Activated naive CD8-positive, alpha-beta T cell treated with anti-CD3 and anti-CD28 coated beads for 36 hours (primary cell): ENCODE results near the gene OTOA. TPM values are rescaled to one million over a fixed set of nuclear protein-coding genes. Genes with fewer than 3 reads are reported as not detected.
"Not testable (repeated sequence)": the region's sequence is repeated elsewhere in the genome, so short reads cannot be mapped to it uniquely, and the experiment has no call there.

Experiments used
- DNase-seq: peaks from one replicate; pipeline ENCODE4 v3.0.0; 2021
- H3K27ac Mint-ChIP-seq: one replicate; pipeline ENCODE4 v1.8.0; 2022; ENCODE audit warnings: mild to moderate bottlenecking, moderate library complexity, mixed read lengths
- H3K27me3 Mint-ChIP-seq: one replicate; pipeline ENCODE4 v1.8.0; 2022; ENCODE audit warnings: mild to moderate bottlenecking, mixed read lengths
- H3K36me3 Mint-ChIP-seq: one replicate; pipeline ENCODE4 v1.8.0; 2021; ENCODE audit warnings: mild to moderate bottlenecking, mixed read lengths
- H3K4me1 Mint-ChIP-seq: one replicate; pipeline ENCODE4 v1.8.0; 2021; ENCODE audit warnings: mixed read lengths
- H3K4me3 Mint-ChIP-seq: one replicate; pipeline ENCODE4 v1.8.0; 2022; ENCODE audit warnings: mild to moderate bottlenecking, moderate library complexity, mixed read lengths
- H3K9me3 Mint-ChIP-seq: one replicate; pipeline ENCODE4 v1.8.0; 2022; ENCODE audit warnings: mixed read lengths
- total RNA-seq, 2 experiments: library from RNA; stranded (reverse); gene quantifications; one replicate each; pipeline ENCODE4 v1.2.3, GENCODE V29; 2021

OTOA gene
- total RNA-seq, 2 experiments from 2014 or later: 0.06 TPM; not detected in 1

DNA sequence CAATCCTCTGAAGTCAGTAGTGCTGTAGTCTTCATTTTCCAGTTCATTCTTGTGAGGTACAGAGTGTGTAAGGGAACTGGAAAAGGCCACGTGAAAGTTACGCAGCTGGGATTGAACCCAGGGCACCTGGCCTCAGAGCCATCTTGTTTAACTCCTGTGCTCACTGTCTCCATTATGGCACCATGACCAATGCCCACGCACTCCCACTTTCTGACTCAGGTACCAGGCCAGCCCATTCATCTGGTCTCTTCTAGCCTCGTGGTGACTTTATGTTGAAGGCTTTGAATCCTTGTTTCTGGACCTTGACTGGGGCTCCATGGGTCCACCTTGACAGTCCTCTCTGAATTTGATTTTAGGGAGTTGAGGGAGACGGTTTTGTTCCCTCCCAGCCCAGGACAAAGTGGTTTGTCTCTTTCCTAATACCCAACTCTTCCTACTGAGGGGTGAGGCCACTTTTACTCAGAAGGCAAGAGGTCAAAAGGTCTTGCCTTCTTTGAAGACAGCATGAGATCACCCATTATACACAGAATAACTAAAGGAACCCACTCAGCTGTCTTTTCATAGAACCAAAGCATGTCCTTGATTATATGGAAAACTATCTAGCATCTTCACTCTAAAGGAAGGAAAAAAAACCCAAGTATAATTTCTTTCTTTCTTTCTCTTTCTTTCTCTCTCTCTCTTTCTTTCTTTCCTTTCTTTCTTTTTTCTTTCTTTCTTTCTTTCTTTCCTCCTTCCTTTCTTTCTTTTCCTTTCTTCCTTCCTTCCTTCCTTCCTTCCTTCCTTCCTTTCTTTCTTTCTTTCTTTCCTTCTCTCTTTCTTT is 50.0 kb downstream of the OTOA start:
- Mint-ChIP-seq H3K4me1 (peaks cover 7% of the 10 kb centered on the region), H3K9me3 (no peaks in the 10 kb centered on the region), H3K36me3 (no peaks in the 10 kb centered on the region), H3K27ac (no peak overlapping the region), H3K4me3 (no peak overlapping the region), H3K27me3 (no peaks in the 10 kb centered on the region)
- no peak for DNase-seq

- not testable (repeated sequence) for H3K9me3 Mint-ChIP-seq, H3K4me1 Mint-ChIP-seq, H3K27me3 Mint-ChIP-seq, H3K36me3 Mint-ChIP-seq, H3K4me3 Mint-ChIP-seq, DNase-seq, H3K27ac Mint-ChIP-seq
Measured at GRCh38 chr16:21714369-21714618, 50.5 kb downstream of the OTOA start.

- Mint-ChIP-seq H3K4me3 (no peak overlapping the region), H3K36me3 (no peaks in the 10 kb centered on the region), H3K27me3 (no peaks in the 10 kb centered on the region), H3K9me3 (no peaks in the 10 kb centered on the region), H3K27ac (no peak overlapping the region), H3K4me1 (peaks cover 7% of the 10 kb centered on the region)
- no peak for DNase-seq
Measured at GRCh38 chr16:21717608-21718007, 53.8 kb downstream of the OTOA start.

GRCh38 chr16:21719283-21719682 is 55.5 kb downstream of the OTOA start:
- peaks cover 6% of the 10 kb centered on the region for H3K4me1 Mint-ChIP-seq
- peaks cover 2% of the 10 kb centered on the region for H3K36me3 Mint-ChIP-seq
- peaks cover 3% of the 10 kb centered on the region for H3K27me3 Mint-ChIP-seq
- H3K27ac Mint-ChIP-seq: no peak overlapping the region
- peaks cover 6% of the 10 kb centered on the region for H3K9me3 Mint-ChIP-seq
- no peak overlapping the region for H3K4me3 Mint-ChIP-seq
- DNase-seq: no peak

DNA sequence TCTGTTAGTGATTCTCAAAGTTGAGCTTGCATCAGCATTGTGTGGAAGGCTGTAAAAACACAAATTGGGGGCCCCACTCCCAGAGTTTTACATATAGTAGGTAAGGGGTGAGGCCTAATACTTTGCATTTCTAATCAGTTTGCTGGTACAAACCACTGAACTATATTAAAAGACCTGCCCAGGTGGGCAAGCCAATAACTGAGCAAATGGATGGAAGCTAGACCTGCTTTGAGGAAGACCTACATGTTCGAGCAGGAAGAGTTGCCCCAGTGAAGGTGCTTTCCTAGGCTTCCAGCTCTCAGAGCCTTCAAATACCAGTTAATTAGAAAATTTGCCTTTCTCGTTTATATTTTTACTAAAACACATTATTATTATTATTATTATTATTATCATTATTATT is 56.8 kb downstream of the OTOA start:
- Mint-ChIP-seq H3K27me3 (peaks cover 10% of the 10 kb centered on the region), H3K36me3 (peaks cover 4% of the 10 kb centered on the region), H3K4me1 (peaks cover 6% of the 10 kb centered on the region), H3K4me3 (no peak overlapping the region), H3K9me3 (peaks cover 8% of the 10 kb centered on the region), H3K27ac (no peak overlapping the region)
- no peak for DNase-seq

DNA sequence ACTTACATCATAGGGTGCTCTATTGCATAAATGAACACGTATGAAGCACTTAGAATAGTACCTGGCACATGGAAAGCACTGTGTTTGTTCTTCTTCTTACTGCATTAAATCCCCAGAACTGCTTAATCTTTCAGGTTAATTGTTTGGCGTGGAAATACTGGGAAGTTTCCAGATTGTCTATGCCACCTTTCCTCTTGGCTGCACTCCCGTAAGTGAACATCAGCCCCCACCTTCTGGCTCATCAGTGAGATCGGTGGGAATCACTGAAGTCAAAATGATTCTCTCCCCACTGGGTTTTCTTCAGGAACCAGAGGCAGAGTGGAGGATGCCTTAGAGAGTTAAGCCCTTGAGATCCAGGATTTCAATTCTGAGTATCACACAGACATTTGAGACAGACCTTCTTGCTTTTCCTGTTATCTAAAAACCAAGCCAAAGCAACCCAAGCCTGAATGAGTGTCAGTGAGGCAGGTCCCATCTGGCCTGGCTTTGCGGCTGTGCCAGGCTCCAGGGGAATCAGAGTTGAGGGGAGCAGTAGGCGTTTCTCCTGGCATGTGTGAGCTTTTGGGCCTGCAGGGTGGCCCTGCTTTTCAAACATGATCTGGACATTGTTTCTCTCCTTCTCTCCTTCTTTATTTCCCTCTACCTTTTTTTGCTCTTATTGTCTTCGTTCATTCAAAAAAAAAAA is 59.1 kb downstream of the OTOA start:
- no peak overlapping the region for H3K27ac Mint-ChIP-seq
- H3K4me1 Mint-ChIP-seq: peaks cover 12% of the 10 kb centered on the region
- no peak overlapping the region for H3K4me3 Mint-ChIP-seq
- H3K27me3 Mint-ChIP-seq: peaks cover 22% of the 10 kb centered on the region
- peaks cover 8% of the 10 kb centered on the region for H3K9me3 Mint-ChIP-seq
- no peak for DNase-seq
- H3K36me3 Mint-ChIP-seq: peaks cover 4% of the 10 kb centered on the region

- H3K36me3 Mint-ChIP-seq: peaks cover 4% of the 10 kb centered on the region
- DNase-seq: no peak
- no peak overlapping the region for H3K4me3 Mint-ChIP-seq
- H3K27me3 Mint-ChIP-seq: peaks cover 22% of the 10 kb centered on the region
- peaks cover 8% of the 10 kb centered on the region for H3K9me3 Mint-ChIP-seq
- H3K4me1 Mint-ChIP-seq: peaks cover 17% of the 10 kb centered on the region
- H3K27ac Mint-ChIP-seq: no peak overlapping the region
Measured at GRCh38 chr16:21723532-21723931, 59.8 kb downstream of the OTOA start.

DNA sequence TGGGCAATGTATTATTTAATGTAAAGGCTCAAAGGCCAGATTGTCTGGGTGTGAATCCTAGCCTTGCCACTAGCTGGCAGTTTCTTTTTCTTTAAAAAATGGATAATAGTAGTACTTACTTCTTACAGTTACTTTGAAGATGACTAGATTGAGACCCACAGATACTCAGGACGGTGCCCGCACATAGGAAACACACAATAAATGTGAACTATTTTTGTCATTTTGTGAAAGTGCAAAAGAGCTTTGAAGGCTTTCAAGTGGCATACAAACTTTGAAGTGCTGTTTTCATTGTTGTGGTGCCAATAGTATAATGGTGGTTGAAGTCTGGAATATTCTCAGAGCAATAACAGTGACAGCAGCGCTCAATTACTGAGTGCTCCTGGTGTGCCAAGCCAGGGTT is 63.6 kb downstream of the OTOA start:
- Mint-ChIP-seq H3K4me1 (peaks cover 17% of the 10 kb centered on the region), H3K4me3 (no peak overlapping the region), H3K27ac (no peak overlapping the region), H3K27me3 (peaks cover 33% of the 10 kb centered on the region), H3K9me3 (peaks cover 8% of the 10 kb centered on the region), H3K36me3 (peaks cover 4% of the 10 kb centered on the region)
- no peak for DNase-seq

- H3K27me3 Mint-ChIP-seq: peaks cover 17% of the 10 kb centered on the region
- not testable (repeated sequence) for H3K27ac Mint-ChIP-seq
Measured at GRCh38 chr16:21731233-21731632, 67.5 kb downstream of the OTOA start.

GRCh38 chr16:21740637-21741036 is 76.9 kb downstream of the OTOA start:
- H3K27me3 Mint-ChIP-seq, H3K36me3 Mint-ChIP-seq, H3K4me1 Mint-ChIP-seq, DNase-seq, H3K9me3 Mint-ChIP-seq, H3K27ac Mint-ChIP-seq, H3K4me3 Mint-ChIP-seq: not testable (repeated sequence)

More at GRCh38 chr16:21731233-21731632, 67.5 kb downstream of the OTOA start:
- peaks cover 11% of the 10 kb centered on the region for H3K4me1 Mint-ChIP-seq
- H3K4me3 Mint-ChIP-seq, H3K36me3 Mint-ChIP-seq, H3K9me3 Mint-ChIP-seq, DNase-seq: not testable (repeated sequence)

DNA sequence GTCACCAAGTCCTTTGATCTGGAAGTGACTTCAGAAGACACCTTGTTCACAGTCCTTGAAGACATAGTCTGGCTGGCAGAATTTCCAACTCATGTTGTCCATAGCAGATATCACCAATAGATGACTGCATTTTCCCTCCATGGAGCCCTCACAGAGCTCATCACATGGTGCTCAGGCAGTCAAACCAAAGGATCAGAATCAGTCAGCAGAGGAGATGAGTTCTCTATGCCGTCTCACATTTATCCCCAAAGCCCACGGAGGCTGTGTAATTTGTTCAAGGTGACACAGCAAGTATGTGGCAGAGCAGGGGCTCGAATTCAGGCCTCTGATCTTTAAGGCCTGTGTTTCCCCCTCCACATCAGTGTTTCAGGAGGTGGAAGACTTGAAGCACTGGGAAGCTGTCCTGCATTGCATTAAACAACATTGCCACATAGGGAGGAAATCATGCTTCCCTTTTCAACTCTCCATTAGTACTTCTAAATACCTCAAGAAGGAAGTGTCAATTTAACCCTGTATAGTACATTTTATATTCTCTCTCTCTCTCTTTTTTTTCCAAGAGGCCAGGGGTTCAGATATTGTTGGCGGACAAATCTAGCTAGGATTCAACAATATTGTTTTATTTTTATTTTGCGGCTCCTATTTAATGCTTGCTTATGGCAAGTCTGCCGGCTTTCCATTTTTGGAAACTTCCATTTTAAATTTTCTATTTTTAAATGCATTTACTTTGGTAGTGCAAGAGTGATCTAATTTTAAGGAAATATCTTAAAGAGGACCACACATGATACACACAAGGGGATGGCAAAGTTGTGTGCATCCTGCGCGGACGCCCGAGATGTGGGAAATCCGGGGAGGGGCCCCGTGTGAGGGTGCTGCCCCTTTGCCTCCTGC is 92.7 kb downstream of the OTOA start:
- H3K4me1 Mint-ChIP-seq, H3K4me3 Mint-ChIP-seq: not testable (repeated sequence)
- peaks cover 11% of the 10 kb centered on the region for H3K27me3 Mint-ChIP-seq

DNA sequence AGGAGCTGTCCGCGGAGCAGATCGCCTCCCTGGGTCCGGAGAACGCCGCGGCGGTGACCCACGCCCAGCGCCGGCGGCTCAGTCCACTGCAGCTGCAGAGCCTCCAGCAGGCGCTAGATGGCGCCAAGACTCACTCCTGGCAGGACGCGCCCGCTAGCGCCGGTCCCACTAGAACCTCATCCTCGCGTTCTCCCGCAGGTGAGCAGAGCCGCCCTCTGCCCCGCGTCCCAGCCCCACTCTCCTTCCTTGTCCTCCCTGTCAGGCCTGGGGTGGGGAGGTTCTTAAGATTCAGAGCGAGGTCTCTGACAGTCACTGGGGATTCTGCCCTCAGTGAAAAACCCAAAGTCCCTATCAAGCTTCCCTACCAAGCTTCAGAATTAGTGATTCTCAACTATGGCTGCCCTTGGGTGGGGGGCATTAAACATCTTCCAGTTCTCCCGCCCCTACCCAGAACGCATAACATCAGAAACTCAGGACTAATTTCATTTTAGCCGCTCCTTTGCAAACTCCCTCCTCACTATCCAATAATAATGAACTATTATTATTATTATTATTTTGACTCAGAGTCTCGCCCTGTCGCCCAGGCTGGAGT is 93.4 kb downstream of the OTOA start:
- H3K4me1 Mint-ChIP-seq, H3K27ac Mint-ChIP-seq, DNase-seq, H3K36me3 Mint-ChIP-seq, H3K4me3 Mint-ChIP-seq, H3K9me3 Mint-ChIP-seq: not testable (repeated sequence)
- peaks cover 11% of the 10 kb centered on the region for H3K27me3 Mint-ChIP-seq

More for the DNA sequence above, 92.7 kb downstream of the OTOA start:
- H3K36me3 Mint-ChIP-seq, H3K9me3 Mint-ChIP-seq, H3K27ac Mint-ChIP-seq, DNase-seq: not testable (repeated sequence)

DNA sequence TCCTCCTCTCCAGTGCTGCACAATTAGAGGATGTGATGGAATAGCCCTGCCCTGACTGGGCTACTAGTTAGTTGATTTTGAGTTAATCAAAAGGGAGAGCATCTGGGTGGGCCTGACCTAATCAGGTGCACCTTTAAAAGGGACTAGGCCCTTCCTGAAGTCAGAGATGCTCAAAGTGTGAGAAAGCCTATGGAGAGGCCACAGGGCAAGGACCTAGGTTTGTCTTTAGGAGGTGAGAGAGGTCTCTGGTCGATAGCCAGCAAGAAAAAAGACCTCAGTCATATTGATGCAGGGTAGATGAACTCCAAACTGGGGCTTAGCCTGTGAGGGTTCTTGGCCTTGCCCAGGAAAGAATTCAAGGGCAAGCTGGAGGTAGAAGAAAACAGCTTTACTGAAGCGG is 104.5 kb downstream of the OTOA start:
- not testable (repeated sequence) for H3K4me3 Mint-ChIP-seq, H3K36me3 Mint-ChIP-seq, DNase-seq, H3K27me3 Mint-ChIP-seq, H3K4me1 Mint-ChIP-seq, H3K9me3 Mint-ChIP-seq, H3K27ac Mint-ChIP-seq

- not testable (repeated sequence) for H3K4me3 Mint-ChIP-seq, H3K9me3 Mint-ChIP-seq, H3K36me3 Mint-ChIP-seq, H3K27ac Mint-ChIP-seq, H3K4me1 Mint-ChIP-seq, H3K27me3 Mint-ChIP-seq, DNase-seq
Measured at GRCh38 chr16:21768810-21769209, 105.0 kb downstream of the OTOA start.

DNA sequence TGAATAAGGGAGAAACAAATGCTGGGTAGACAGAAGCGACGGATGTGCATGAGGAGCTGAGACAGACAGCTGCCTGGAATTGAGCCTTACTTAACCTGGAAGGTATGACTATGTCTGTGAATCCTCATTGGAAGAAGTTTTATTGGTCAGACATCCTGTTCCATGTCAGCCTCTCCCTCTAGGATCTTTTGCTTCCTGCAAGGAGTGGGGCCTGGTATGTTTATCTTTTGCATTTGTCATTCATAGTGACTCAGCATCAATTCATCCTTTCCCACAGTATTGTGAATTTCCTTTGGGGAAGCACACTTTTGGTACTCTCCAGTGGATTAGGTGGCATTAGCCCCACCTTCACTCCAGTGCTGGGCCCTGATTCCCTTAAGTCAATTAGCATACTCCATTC is 105.5 kb downstream of the OTOA start:
- not testable (repeated sequence) for H3K4me3 Mint-ChIP-seq, H3K4me1 Mint-ChIP-seq, DNase-seq

More for the DNA sequence above, 105.5 kb downstream of the OTOA start:
- H3K27ac Mint-ChIP-seq, H3K36me3 Mint-ChIP-seq, H3K9me3 Mint-ChIP-seq, H3K27me3 Mint-ChIP-seq: not testable (repeated sequence)
